ENCODE measurements around the gene PDHX. TPM values are rescaled to one million over a fixed set of nuclear protein-coding genes. Genes with fewer than 3 reads are reported as not detected.

PDHX gene
- total RNA-seq, 1 donor from 2014 or later: 44.0 TPM

DNA sequence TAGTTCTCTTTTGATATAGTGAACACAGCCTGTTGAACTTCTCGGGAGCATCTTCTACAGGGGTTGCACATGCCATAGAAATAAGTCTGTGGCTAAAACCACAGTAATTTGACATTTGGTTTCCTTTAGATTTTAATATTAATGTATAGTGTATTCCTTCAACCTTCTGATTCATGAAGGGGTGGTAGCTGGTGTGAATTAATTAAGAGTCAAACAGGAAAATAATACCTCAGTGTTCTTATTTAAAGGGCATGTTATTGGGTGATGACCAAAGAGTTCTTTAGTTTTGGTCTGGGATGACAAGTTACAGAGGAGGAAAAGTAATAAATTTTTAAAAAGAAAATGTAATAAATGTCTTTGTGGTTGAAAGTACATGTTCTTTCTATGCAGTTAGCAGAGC, 86.8 kb downstream of the PDHX start:
- TF ChIP-seq, protein P1, sequence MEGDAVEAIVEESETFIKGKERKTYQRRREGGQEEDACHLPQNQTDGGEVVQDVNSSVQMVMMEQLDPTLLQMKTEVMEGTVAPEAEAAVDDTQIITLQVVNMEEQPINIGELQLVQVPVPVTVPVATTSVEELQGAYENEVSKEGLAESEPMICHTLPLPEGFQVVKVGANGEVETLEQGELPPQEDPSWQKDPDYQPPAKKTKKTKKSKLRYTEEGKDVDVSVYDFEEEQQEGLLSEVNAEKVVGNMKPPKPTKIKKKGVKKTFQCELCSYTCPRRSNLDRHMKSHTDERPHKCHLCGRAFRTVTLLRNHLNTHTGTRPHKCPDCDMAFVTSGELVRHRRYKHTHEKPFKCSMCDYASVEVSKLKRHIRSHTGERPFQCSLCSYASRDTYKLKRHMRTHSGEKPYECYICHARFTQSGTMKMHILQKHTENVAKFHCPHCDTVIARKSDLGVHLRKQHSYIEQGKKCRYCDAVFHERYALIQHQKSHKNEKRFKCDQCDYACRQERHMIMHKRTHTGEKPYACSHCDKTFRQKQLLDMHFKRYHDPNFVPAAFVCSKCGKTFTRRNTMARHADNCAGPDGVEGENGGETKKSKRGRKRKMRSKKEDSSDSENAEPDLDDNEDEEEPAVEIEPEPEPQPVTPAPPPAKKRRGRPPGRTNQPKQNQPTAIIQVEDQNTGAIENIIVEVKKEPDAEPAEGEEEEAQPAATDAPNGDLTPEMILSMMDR (IDR thresholded peaks at IDR 0.05; ENCODE audit: insufficient read depth, low read depth, low read length): no peak
- no peak for TF ChIP-seq EZH2 (IDR thresholded peaks at IDR 0.05; ENCODE audit: insufficient read depth, low read length)
- FAIRE-seq (no peak), DNase-seq (ENCODE audit: low read depth) (no peak)
- H3K4me3 ChIP-seq (ENCODE audit: insufficient read depth, low read depth, low read length): no peak overlapping the region
- H3K27ac Mint-ChIP-seq (ENCODE audit: unreplicated experiment): no peak overlapping the region
- no peak overlapping the region for H3K4me3 Mint-ChIP-seq (ENCODE audit: unreplicated experiment)
- no peaks in the 10 kb centered on the region for H3K27me3 ChIP-seq (ENCODE audit: insufficient read depth, low read length)
- no peak overlapping the region for H3K27ac ChIP-seq (ENCODE audit: low read depth, low read length)
- no peaks in the 10 kb centered on the region for H3K36me3 Mint-ChIP-seq (ENCODE audit: low read depth, unreplicated experiment)
- H3K9ac ChIP-seq (ENCODE audit: low read length): no peak overlapping the region
- no peaks in the 10 kb centered on the region for H4K20me1 ChIP-seq (ENCODE audit: insufficient read depth, low read length)
- no peaks in the 10 kb centered on the region for H3K9me3 Mint-ChIP-seq (ENCODE audit: unreplicated experiment)
- H3K4me2 ChIP-seq (ENCODE audit: low read length): no peak overlapping the region
- peaks cover 7% of the 10 kb centered on the region for H3K4me1 Mint-ChIP-seq (ENCODE audit: low read depth, unreplicated experiment)
- H3K36me3 ChIP-seq (ENCODE audit: insufficient read depth, low read length): no peaks in the 10 kb centered on the region
- no peaks in the 10 kb centered on the region for H3K9me3 ChIP-seq (ENCODE audit: insufficient read depth, low read depth, low read length)
- H3K4me1 ChIP-seq (ENCODE audit: insufficient read depth, low read length): peaks cover 12% of the 10 kb centered on the region
- no peak overlapping the region for H2AFZ ChIP-seq (ENCODE audit: low read depth, low read length)
- H3K27me3 Mint-ChIP-seq (ENCODE audit: low read depth, unreplicated experiment): no peaks in the 10 kb centered on the region
- H3K79me2 ChIP-seq (ENCODE audit: insufficient read depth, low read length): no peaks in the 10 kb centered on the region

DNA sequence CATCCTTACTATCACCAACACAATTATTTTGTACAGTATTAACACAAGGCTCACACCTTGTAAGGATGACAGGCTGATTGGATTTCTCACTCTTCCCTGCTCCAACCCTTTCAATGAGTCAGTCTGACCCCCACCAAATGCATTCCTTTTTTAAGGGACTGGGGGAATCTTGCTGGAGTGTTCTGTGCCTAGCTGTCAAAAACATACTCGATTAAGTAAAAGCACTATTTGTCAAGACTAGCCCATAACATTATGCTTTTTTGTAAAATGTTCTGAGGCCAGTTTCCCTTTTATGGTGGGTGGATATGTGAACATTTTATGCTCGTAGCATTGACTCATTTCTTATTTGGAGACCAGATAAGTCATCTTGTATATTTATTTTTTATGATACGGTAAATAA, 87.2 kb downstream of the PDHX start:
- Mint-ChIP-seq H3K36me3 (ENCODE audit: low read depth, unreplicated experiment) (no peaks in the 10 kb centered on the region), H3K4me1 (ENCODE audit: low read depth, unreplicated experiment) (peaks cover 8% of the 10 kb centered on the region), H3K9me3 (ENCODE audit: unreplicated experiment) (no peaks in the 10 kb centered on the region), H3K4me3 (ENCODE audit: unreplicated experiment) (no peak overlapping the region), H3K27ac (ENCODE audit: unreplicated experiment) (no peak overlapping the region), H3K27me3 (ENCODE audit: low read depth, unreplicated experiment) (no peaks in the 10 kb centered on the region)
- Histone ChIP-seq H2AFZ (ENCODE audit: low read depth, low read length) (no peak overlapping the region), H3K4me1 (ENCODE audit: insufficient read depth, low read length) (peaks cover 12% of the 10 kb centered on the region), H3K36me3 (ENCODE audit: insufficient read depth, low read length) (no peaks in the 10 kb centered on the region), H3K4me3 (ENCODE audit: insufficient read depth, low read depth, low read length) (no peak overlapping the region), H3K4me2 (ENCODE audit: low read length) (no peak overlapping the region), H3K27me3 (ENCODE audit: insufficient read depth, low read length) (no peaks in the 10 kb centered on the region), H3K9me3 (ENCODE audit: insufficient read depth, low read depth, low read length) (no peaks in the 10 kb centered on the region), H3K27ac (ENCODE audit: low read depth, low read length) (no peak overlapping the region), H4K20me1 (ENCODE audit: insufficient read depth, low read length) (no peaks in the 10 kb centered on the region), H3K9ac (ENCODE audit: low read length) (no peak overlapping the region), H3K79me2 (ENCODE audit: insufficient read depth, low read length) (no peaks in the 10 kb centered on the region)
- no peak for FAIRE-seq
- DNase-seq (ENCODE audit: low read depth): peak; percentile 39
- no peak for TF ChIP-seq EZH2 (IDR thresholded peaks at IDR 0.05; ENCODE audit: insufficient read depth, low read length)

DNA sequence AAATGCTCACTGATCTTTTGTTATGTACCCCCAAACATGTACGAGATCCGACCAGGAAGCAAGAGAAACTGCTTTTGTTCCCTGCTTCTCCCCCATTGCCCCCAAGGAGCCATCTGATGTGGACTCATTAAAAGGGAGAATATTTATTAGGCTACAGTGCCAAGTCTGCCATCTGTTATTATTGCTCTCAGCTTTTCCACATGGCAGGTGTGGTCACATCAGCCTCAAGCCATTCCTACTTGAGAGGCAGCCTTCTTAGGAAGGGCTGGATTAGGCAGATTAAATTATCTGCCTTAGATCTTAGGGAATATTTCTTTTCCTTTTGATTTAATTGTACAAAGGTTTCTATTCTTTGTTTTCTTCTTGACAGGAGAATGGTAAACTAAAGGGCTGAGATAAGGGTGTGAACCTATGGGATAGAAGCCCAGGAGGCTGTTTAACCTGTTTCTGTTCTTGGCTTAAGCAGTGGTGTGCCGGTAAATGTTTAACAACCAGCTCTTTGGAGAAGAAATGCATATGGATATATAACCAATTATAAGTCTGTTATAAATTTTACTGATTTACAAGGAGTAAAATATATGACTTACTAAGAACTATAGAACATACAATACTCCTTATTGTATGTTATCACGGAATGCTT, 88.8 kb downstream of the PDHX start:
- DNase-seq (ENCODE audit: low read depth) (no peak), FAIRE-seq (no peak)
- H3K27me3 ChIP-seq (ENCODE audit: insufficient read depth, low read length): no peaks in the 10 kb centered on the region
- H3K4me2 ChIP-seq (ENCODE audit: low read length): no peak overlapping the region
- no peaks in the 10 kb centered on the region for H3K9me3 ChIP-seq (ENCODE audit: insufficient read depth, low read depth, low read length)
- H3K9me3 Mint-ChIP-seq (ENCODE audit: unreplicated experiment): no peaks in the 10 kb centered on the region
- H3K36me3 Mint-ChIP-seq (ENCODE audit: low read depth, unreplicated experiment): no peaks in the 10 kb centered on the region
- no peaks in the 10 kb centered on the region for H4K20me1 ChIP-seq (ENCODE audit: insufficient read depth, low read length)
- H3K27ac ChIP-seq (ENCODE audit: low read depth, low read length): no peak overlapping the region
- no peak overlapping the region for H2AFZ ChIP-seq (ENCODE audit: low read depth, low read length)
- TF ChIP-seq, protein P1 (IDR thresholded peaks at IDR 0.05; ENCODE audit: insufficient read depth, low read depth, low read length): no peak
- no peak for TF ChIP-seq EZH2 (IDR thresholded peaks at IDR 0.05; ENCODE audit: insufficient read depth, low read length)
- no peaks in the 10 kb centered on the region for H3K79me2 ChIP-seq (ENCODE audit: insufficient read depth, low read length)
- peaks cover 8% of the 10 kb centered on the region for H3K4me1 Mint-ChIP-seq (ENCODE audit: low read depth, unreplicated experiment)
- H3K27ac Mint-ChIP-seq (ENCODE audit: unreplicated experiment): no peak overlapping the region
- no peaks in the 10 kb centered on the region for H3K27me3 Mint-ChIP-seq (ENCODE audit: low read depth, unreplicated experiment)
- H3K36me3 ChIP-seq (ENCODE audit: insufficient read depth, low read length): no peaks in the 10 kb centered on the region
- H3K4me3 ChIP-seq (ENCODE audit: insufficient read depth, low read depth, low read length): no peak overlapping the region
- H3K9ac ChIP-seq (ENCODE audit: low read length): no peak overlapping the region
- H3K4me1 ChIP-seq (ENCODE audit: insufficient read depth, low read length): peaks cover 25% of the 10 kb centered on the region
- no peak overlapping the region for H3K4me3 Mint-ChIP-seq (ENCODE audit: unreplicated experiment)
